Chondrocyte (in vitro differentiated cells): ENCODE measurements around the gene LRRC2. TPM values are rescaled to one million over a fixed set of nuclear protein-coding genes. Genes with fewer than 3 reads are reported as not detected.

ENCODE experiments used
- DNase-seq: peaks from one replicate; pipeline ENCODE4 v3.0.0; 2021; ENCODE audit warnings: mixed read lengths, low spot score
- H3K27ac Mint-ChIP-seq: one replicate; pipeline ENCODE4 v1.8.0; 2021; ENCODE audit warnings: mild to moderate bottlenecking, moderate library complexity, mixed read lengths; ENCODE audit not compliant: unreplicated experiment
- H3K27me3 Mint-ChIP-seq: 2 replicates; pipeline ENCODE4 v1.8.0; 2021; ENCODE audit warnings: low read depth, mixed read lengths
- H3K36me3 Mint-ChIP-seq: 2 replicates; pipeline ENCODE4 v1.8.0; 2021; ENCODE audit warnings: low read depth, mixed read lengths
- H3K4me1 Mint-ChIP-seq: 2 replicates; pipeline ENCODE4 v1.8.0; 2021; ENCODE audit warnings: low read depth, mild to moderate bottlenecking, mixed read lengths
- H3K4me3 Mint-ChIP-seq: one replicate; pipeline ENCODE4 v1.8.0; 2021; ENCODE audit warnings: mild to moderate bottlenecking, moderate library complexity, mixed read lengths; ENCODE audit not compliant: unreplicated experiment
- H3K9me3 Mint-ChIP-seq: 2 replicates; pipeline ENCODE4 v1.8.0; 2021; ENCODE audit warnings: low read depth, mixed read lengths
- CTCF ChIP-seq: fragments of 200-600 bp; sonication (generic); IDR thresholded peaks from 2 replicates; pipeline ENCODE4 v1.5.0; 2021; ENCODE audit warnings: antibody characterized with exemption, mild to moderate bottlenecking, moderate library complexity
- total RNA-seq: library from RNA; stranded (reverse); gene quantifications from 3 replicates; pipeline ENCODE4 v1.2.1, GENCODE V29; 2021

LRRC2 gene
- total RNA-seq, 1 donor from 2014 or later, result 1.9 TPM

GRCh38 chr3:46609944-46610722 lies 44.0 kb upstream of the LRRC2 start:
- TF ChIP-seq CTCF, result no peak
- Mint-ChIP-seq H3K9me3 (no peaks in the 10 kb centered on the region), H3K36me3 (no peaks in the 10 kb centered on the region), H3K4me3 (no peak overlapping the region), H3K27me3 (peaks cover 9% of the 10 kb centered on the region), H3K4me1 (no peaks in the 10 kb centered on the region), H3K27ac (no peak overlapping the region)
- no peak for DNase-seq

- Mint-ChIP-seq H3K4me3 (no peak overlapping the region), H3K4me1 (no peaks in the 10 kb centered on the region), H3K27ac (no peak overlapping the region), H3K27me3 (peaks cover 8% of the 10 kb centered on the region), H3K9me3 (no peaks in the 10 kb centered on the region), H3K36me3 (no peaks in the 10 kb centered on the region)
- no peak for TF ChIP-seq CTCF
- no peak for DNase-seq
These were observed 43.2 kb upstream of the LRRC2 start for GRCh38 chr3:46609212-46609721.

GRCh38 chr3:46607603-46608028 lies 41.5 kb upstream of the LRRC2 start:
- Mint-ChIP-seq H3K4me1 (no peaks in the 10 kb centered on the region), H3K36me3 (no peaks in the 10 kb centered on the region), H3K27me3 (peaks cover 5% of the 10 kb centered on the region), H3K27ac (no peak overlapping the region), H3K9me3 (no peaks in the 10 kb centered on the region), H3K4me3 (no peak overlapping the region)
- peak; percentile 24 for TF ChIP-seq CTCF
- no peak for DNase-seq

- H3K4me3 Mint-ChIP-seq, result no peak overlapping the region
- peaks cover 6% of the 10 kb centered on the region for H3K27me3 Mint-ChIP-seq
- no peak for DNase-seq
- no peaks in the 10 kb centered on the region for H3K9me3 Mint-ChIP-seq
- H3K27ac Mint-ChIP-seq, result no peak overlapping the region
- H3K4me1 Mint-ChIP-seq, result no peaks in the 10 kb centered on the region
- H3K36me3 Mint-ChIP-seq, result no peaks in the 10 kb centered on the region
- no peak for TF ChIP-seq CTCF
These were observed 38.0 kb upstream of the LRRC2 start for GRCh38 chr3:46604127-46604526.

- no peak overlapping the region for H3K27ac Mint-ChIP-seq
- TF ChIP-seq CTCF, result no peak
These were observed 37.4 kb upstream of the LRRC2 start for GRCh38 chr3:46603446-46604046.

More at GRCh38 chr3:46603446-46604046, 37.4 kb upstream of the LRRC2 start:
- Mint-ChIP-seq H3K36me3 (no peaks in the 10 kb centered on the region), H3K4me3 (no peak overlapping the region), H3K4me1 (no peaks in the 10 kb centered on the region), H3K27me3 (peaks cover 7% of the 10 kb centered on the region), H3K9me3 (no peaks in the 10 kb centered on the region)
- no peak for DNase-seq
